ENCODE data around the gene COL4A5.
A peak's percentile ranks its signal among the peaks of the same experiment; 100 is the strongest.

Gene COL4A5

GRCh38 chrX:108511721-108512120, 72.1 kb downstream of the COL4A5 start:
- no peak overlapping the region for H3K27ac ChIP-seq (replicated peaks; ENCODE audit: low read length)
- no peak overlapping the region for H2BK120ac ChIP-seq (ENCODE audit: low read depth, low read length)
- H4K8ac ChIP-seq (ENCODE audit: low read depth, low read length), result no peak overlapping the region
- no peaks in the 10 kb centered on the region for H3K9me3 ChIP-seq (replicated peaks in 1 of 2; ENCODE audit: control insufficient read depth in 2 of 2, insufficient read depth in 1 of 2, low read depth in 1 of 2, low read length in 2 of 2)
- no peak overlapping the region for H3K14ac ChIP-seq (ENCODE audit: low read length)
- H3K36me3 ChIP-seq (replicated peaks in 1 of 2; ENCODE audit: control insufficient read depth in 2 of 2, insufficient read depth in 2 of 2, low read length in 2 of 2), result no peaks in the 10 kb centered on the region
- no peak overlapping the region for H3K4me3 ChIP-seq (ENCODE audit: low read length in 2 of 2)
- H3K27me3 ChIP-seq (ENCODE audit: control insufficient read depth in 3 of 3, insufficient read depth in 3 of 3, low read depth in 1 of 3, low read length in 3 of 3), result no peaks in the 10 kb centered on the region
- H3K4ac ChIP-seq (ENCODE audit: low read length), result no peak overlapping the region
- H2BK12ac ChIP-seq (ENCODE audit: low read length), result no peak overlapping the region
- WGBS, 2 donors (ENCODE audit: extremely low coverage in 2 of 2, insufficient read length in 2 of 2, insufficient replicate concordance in 1 of 2), result no CpG with 5 or more reads among the region's 1 CpG
- no peaks in the 10 kb centered on the region for H3K79me1 ChIP-seq (ENCODE audit: low read depth, low read length)
- no peak overlapping the region for H2BK5ac ChIP-seq (ENCODE audit: low read length)
- H2AFZ ChIP-seq (ENCODE audit: low read length), result no peak overlapping the region
- no peak overlapping the region for H4K91ac ChIP-seq (ENCODE audit: low read depth, low read length, poor library complexity)
- H2BK15ac ChIP-seq (ENCODE audit: low read length), result no peak overlapping the region
- H3K4me2 ChIP-seq (ENCODE audit: insufficient read depth, low read length, poor library complexity, severe bottlenecking), result no peak overlapping the region
- H3K23ac ChIP-seq (ENCODE audit: low read depth, low read length, poor library complexity), result no peak overlapping the region
- DNase-seq (ENCODE audit: low spot score), result no peak
- H3K18ac ChIP-seq (ENCODE audit: low read length), result no peak overlapping the region
- H3K4me1 ChIP-seq (ENCODE audit: control insufficient read depth in 2 of 2, insufficient read depth in 1 of 2, low read depth in 1 of 2, low read length in 2 of 2), result no peaks in the 10 kb centered on the region
- no peak overlapping the region for H3K9ac ChIP-seq (ENCODE audit: low read depth, low read length, poor library complexity)
- no peak overlapping the region for H2AK5ac ChIP-seq (ENCODE audit: low read depth, low read length)

GRCh38 chrX:108516184-108516583, 76.5 kb downstream of the COL4A5 start:
- no peaks in the 10 kb centered on the region for H3K36me3 ChIP-seq (replicated peaks in 1 of 2; ENCODE audit: control insufficient read depth in 2 of 2, insufficient read depth in 2 of 2, low read length in 2 of 2)
- no peak overlapping the region for H4K8ac ChIP-seq (ENCODE audit: low read depth, low read length)
- H2BK12ac ChIP-seq (ENCODE audit: low read length), result no peak overlapping the region
- no CpG with 5 or more reads among the region's 2 CpGs for WGBS, 2 donors (ENCODE audit: extremely low coverage in 2 of 2, insufficient read length in 2 of 2, insufficient replicate concordance in 1 of 2)
- no peak overlapping the region for H2BK15ac ChIP-seq (ENCODE audit: low read length)
- no peak overlapping the region for H3K14ac ChIP-seq (ENCODE audit: low read length)
- no peak overlapping the region for H3K4me2 ChIP-seq (ENCODE audit: insufficient read depth, low read length, poor library complexity, severe bottlenecking)
- no peak overlapping the region for H4K91ac ChIP-seq (ENCODE audit: low read depth, low read length, poor library complexity)
- no peaks in the 10 kb centered on the region for H3K4me1 ChIP-seq (ENCODE audit: control insufficient read depth in 2 of 2, insufficient read depth in 1 of 2, low read depth in 1 of 2, low read length in 2 of 2)
- H3K4me3 ChIP-seq (ENCODE audit: low read length in 2 of 2), result no peak overlapping the region
- no peak overlapping the region for H3K23ac ChIP-seq (ENCODE audit: low read depth, low read length, poor library complexity)
- no peak overlapping the region for H3K27ac ChIP-seq (replicated peaks; ENCODE audit: low read length)
- no peak overlapping the region for H3K4ac ChIP-seq (ENCODE audit: low read length)
- H3K79me1 ChIP-seq (ENCODE audit: low read depth, low read length), result no peaks in the 10 kb centered on the region
- H2BK120ac ChIP-seq (ENCODE audit: low read depth, low read length), result no peak overlapping the region
- H3K18ac ChIP-seq (ENCODE audit: low read length), result no peak overlapping the region
- H3K9ac ChIP-seq (ENCODE audit: low read depth, low read length, poor library complexity), result no peak overlapping the region
- no peak overlapping the region for H2AFZ ChIP-seq (ENCODE audit: low read length)
- no peaks in the 10 kb centered on the region for H3K27me3 ChIP-seq (ENCODE audit: control insufficient read depth in 3 of 3, insufficient read depth in 3 of 3, low read depth in 1 of 3, low read length in 3 of 3)
- no peak for DNase-seq (ENCODE audit: low spot score)
- H3K9me3 ChIP-seq (replicated peaks in 1 of 2; ENCODE audit: control insufficient read depth in 2 of 2, insufficient read depth in 1 of 2, low read depth in 1 of 2, low read length in 2 of 2), result no peaks in the 10 kb centered on the region
- no peak overlapping the region for H2BK5ac ChIP-seq (ENCODE audit: low read length)
- no peak overlapping the region for H2AK5ac ChIP-seq (ENCODE audit: low read depth, low read length)

GRCh38 chrX:108527724-108528123, 88.1 kb downstream of the COL4A5 start:
- H3K9ac ChIP-seq (ENCODE audit: low read depth, low read length, poor library complexity), result no peak overlapping the region

GRCh38 chrX:108537005-108537404, 97.4 kb downstream of the COL4A5 start:
- no peak overlapping the region for H3K23ac ChIP-seq (ENCODE audit: low read depth, low read length, poor library complexity)
- H3K14ac ChIP-seq (ENCODE audit: low read length), result no peak overlapping the region
- H3K4me1 ChIP-seq (ENCODE audit: control insufficient read depth in 2 of 2, insufficient read depth in 1 of 2, low read depth in 1 of 2, low read length in 2 of 2), result no peaks in the 10 kb centered on the region
- H3K18ac ChIP-seq (ENCODE audit: low read length), result no peak overlapping the region
- no peak overlapping the region for H3K4ac ChIP-seq (ENCODE audit: low read length)
- no peak overlapping the region for H3K27ac ChIP-seq (replicated peaks; ENCODE audit: low read length)
- H3K79me1 ChIP-seq (ENCODE audit: low read depth, low read length), result no peaks in the 10 kb centered on the region
- no peaks in the 10 kb centered on the region for H3K9me3 ChIP-seq (replicated peaks in 1 of 2; ENCODE audit: control insufficient read depth in 2 of 2, insufficient read depth in 1 of 2, low read depth in 1 of 2, low read length in 2 of 2)
- no peak overlapping the region for H2BK15ac ChIP-seq (ENCODE audit: low read length)
- H3K4me3 ChIP-seq (ENCODE audit: low read length in 2 of 2), result no peak overlapping the region
- H3K27me3 ChIP-seq (ENCODE audit: control insufficient read depth in 3 of 3, insufficient read depth in 3 of 3, low read depth in 1 of 3, low read length in 3 of 3), result no peaks in the 10 kb centered on the region
- no peak overlapping the region for H2BK12ac ChIP-seq (ENCODE audit: low read length)
- H3K9ac ChIP-seq (ENCODE audit: low read depth, low read length, poor library complexity), result no peak overlapping the region
- no peak overlapping the region for H4K91ac ChIP-seq (ENCODE audit: low read depth, low read length, poor library complexity)
- H2BK5ac ChIP-seq (ENCODE audit: low read length), result no peak overlapping the region
- H2BK120ac ChIP-seq (ENCODE audit: low read depth, low read length), result no peak overlapping the region
- no CpG with 5 or more reads among the region's 2 CpGs for WGBS, 2 donors (ENCODE audit: extremely low coverage in 2 of 2, insufficient read length in 2 of 2, insufficient replicate concordance in 1 of 2)
- peaks cover 0 to 8% of the 10 kb centered on the region in 2 donors for H3K36me3 ChIP-seq (replicated peaks in 1 of 2; ENCODE audit: control insufficient read depth in 2 of 2, insufficient read depth in 2 of 2, low read length in 2 of 2)
- no peak overlapping the region for H2AFZ ChIP-seq (ENCODE audit: low read length)
- H2AK5ac ChIP-seq (ENCODE audit: low read depth, low read length), result no peak overlapping the region
- H4K8ac ChIP-seq (ENCODE audit: low read depth, low read length), result no peak overlapping the region
- peak; percentile 2 for DNase-seq (ENCODE audit: low spot score)
- H3K4me2 ChIP-seq (ENCODE audit: insufficient read depth, low read length, poor library complexity, severe bottlenecking), result no peak overlapping the region

More at GRCh38 chrX:108527724-108528123, 88.1 kb downstream of the COL4A5 start:
- Histone ChIP-seq H3K4me3 (ENCODE audit: low read length in 2 of 2) (no peak overlapping the region), H3K27me3 (ENCODE audit: control insufficient read depth in 3 of 3, insufficient read depth in 3 of 3, low read depth in 1 of 3, low read length in 3 of 3) (no peaks in the 10 kb centered on the region), H2AK5ac (ENCODE audit: low read depth, low read length) (no peak overlapping the region), H3K4me1 (ENCODE audit: control insufficient read depth in 2 of 2, insufficient read depth in 1 of 2, low read depth in 1 of 2, low read length in 2 of 2) (no peaks in the 10 kb centered on the region), H2BK120ac (ENCODE audit: low read depth, low read length) (no peak overlapping the region), H2BK15ac (ENCODE audit: low read length) (no peak overlapping the region), H2BK5ac (ENCODE audit: low read length) (no peak overlapping the region), H3K4me2 (ENCODE audit: insufficient read depth, low read length, poor library complexity, severe bottlenecking) (no peak overlapping the region), H3K79me1 (ENCODE audit: low read depth, low read length) (no peaks in the 10 kb centered on the region), H4K8ac (ENCODE audit: low read depth, low read length) (no peak overlapping the region), H3K9me3 (replicated peaks in 1 of 2; ENCODE audit: control insufficient read depth in 2 of 2, insufficient read depth in 1 of 2, low read depth in 1 of 2, low read length in 2 of 2) (peaks cover 4 to 5% of the 10 kb centered on the region in 2 donors), H3K14ac (ENCODE audit: low read length) (no peak overlapping the region), H2BK12ac (ENCODE audit: low read length) (no peak overlapping the region), H3K23ac (ENCODE audit: low read depth, low read length, poor library complexity) (no peak overlapping the region), H4K91ac (ENCODE audit: low read depth, low read length, poor library complexity) (no peak overlapping the region), H2AFZ (ENCODE audit: low read length) (no peak overlapping the region), H3K18ac (ENCODE audit: low read length) (no peak overlapping the region), H3K27ac (replicated peaks; ENCODE audit: low read length) (no peak overlapping the region), H3K36me3 (replicated peaks in 1 of 2; ENCODE audit: control insufficient read depth in 2 of 2, insufficient read depth in 2 of 2, low read length in 2 of 2) (peaks cover 5 to 11% of the 10 kb centered on the region in 2 donors), H3K4ac (ENCODE audit: low read length) (no peak overlapping the region)
- no peak for DNase-seq (ENCODE audit: low spot score)
- WGBS, 2 donors (ENCODE audit: extremely low coverage in 2 of 2, insufficient read length in 2 of 2, insufficient replicate concordance in 1 of 2), result no CpG with 5 or more reads among the region's 3 CpGs
